Activated CD8-positive, alpha-beta memory T cell treated with anti-CD3 and anti-CD28 coated beads, Interleukin-2, amount 10 ng/mL, durations not matched to agents 7 days and 5 days (primary cell): Measurements from ENCODE around the gene PDZRN3. TPM values are rescaled to one million over a fixed set of nuclear protein-coding genes. Genes with fewer than 3 reads are reported as not detected.

ENCODE experiments used
- ATAC-seq: fragments of 150-1000 bp; cut with Tn5 transposase; one replicate; pipeline ENCODE4 v1.10.0; 2021; ENCODE audit warnings: moderate library complexity
- CTCF ChIA-PET: fragments of 350-600 bp; sonication (Branson Sonifier 250); formaldehyde crosslinking; loops from one replicate; lab custom pipeline; 2021; ENCODE audit warnings: antibody characterized with exemption; lab: Charles Lee
- DNase-seq: peaks from one replicate; pipeline ENCODE4 v3.0.0-alpha.2; 2020
- H3K27ac Mint-ChIP-seq: one replicate; pipeline ENCODE4 v1.8.0; 2021; ENCODE audit warnings: mild to moderate bottlenecking, mixed read lengths
- H3K27me3 Mint-ChIP-seq: one replicate; pipeline ENCODE4 v1.8.0; 2021; ENCODE audit warnings: mixed read lengths
- H3K36me3 Mint-ChIP-seq: one replicate; pipeline ENCODE4 v1.8.0; 2021; ENCODE audit warnings: mild to moderate bottlenecking, mixed read lengths
- H3K4me1 Mint-ChIP-seq: one replicate; pipeline ENCODE4 v1.8.0; 2021; ENCODE audit warnings: mixed read lengths
- H3K4me3 Mint-ChIP-seq: one replicate; pipeline ENCODE4 v1.8.0; 2021; ENCODE audit warnings: mild to moderate bottlenecking, moderate library complexity, mixed read lengths
- H3K9me3 Mint-ChIP-seq: one replicate; pipeline ENCODE4 v1.8.0; 2022; ENCODE audit warnings: low read depth, mixed read lengths
- total RNA-seq, 2 experiments: library from RNA; stranded (reverse); gene quantifications; one replicate each; pipeline ENCODE4 v1.2.3, GENCODE V29; 2021

PDZRN3 gene
- total RNA-seq, 2 experiments from 2014 or later = not detected

DNA sequence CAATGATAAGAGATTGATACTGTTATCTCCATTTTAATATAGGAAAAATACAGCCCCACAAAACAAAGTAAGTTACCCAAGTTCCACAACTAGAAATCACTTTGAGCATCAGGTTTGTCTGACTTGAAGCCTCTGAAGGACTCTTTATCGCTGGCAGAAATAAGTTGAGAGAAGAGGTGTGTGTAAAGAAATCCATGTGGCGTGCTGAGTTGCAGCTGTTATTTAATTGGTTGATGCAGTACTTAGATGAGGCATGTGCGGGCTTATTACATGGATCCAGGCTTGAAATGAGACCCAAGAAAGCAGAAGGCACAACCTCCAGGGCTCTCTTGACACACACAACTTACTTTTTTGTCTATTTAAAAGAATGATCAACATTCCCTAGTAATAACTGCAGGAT is 221.3 kb downstream of the PDZRN3 start:
- ATAC-seq (no peak), DNase-seq (no peak)
- H3K36me3 Mint-ChIP-seq = no peaks in the 10 kb centered on the region

DNA sequence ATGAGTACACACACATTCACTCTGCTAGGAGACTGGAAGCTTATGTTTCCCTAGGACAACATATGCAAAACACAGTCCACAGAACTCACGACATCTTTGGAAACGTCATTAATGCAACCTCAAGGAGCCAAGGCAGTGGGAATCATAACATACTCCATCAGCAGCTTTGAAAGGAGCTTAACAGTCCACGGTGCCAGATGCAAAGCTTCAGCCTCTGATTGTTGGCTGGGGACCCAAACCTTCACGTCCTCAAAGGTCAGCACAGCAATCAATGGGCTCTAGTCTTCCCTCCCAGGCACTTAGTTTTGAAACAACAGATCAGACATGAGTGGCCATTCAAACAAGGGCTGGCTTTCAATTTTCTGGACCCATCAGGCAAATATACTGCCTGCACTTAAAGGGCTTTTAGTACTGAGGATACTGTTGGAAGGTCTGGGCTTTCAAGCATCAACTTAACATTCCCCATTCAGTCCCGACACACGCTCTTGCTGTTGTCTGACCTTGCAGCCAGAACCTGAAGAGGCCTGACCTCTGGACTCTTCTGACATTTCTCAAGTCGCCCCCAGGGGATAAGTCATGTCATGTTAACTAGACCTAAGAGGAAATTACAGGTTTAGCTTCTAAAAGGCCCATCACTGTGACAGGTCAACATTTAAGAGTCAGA is 223.0 kb downstream of the PDZRN3 start:
- no peaks in the 10 kb centered on the region for H3K36me3 Mint-ChIP-seq
- H3K9me3 Mint-ChIP-seq = no peaks in the 10 kb centered on the region
- no peak overlapping the region for H3K4me3 Mint-ChIP-seq
- ATAC-seq (no peak), DNase-seq (no peak)
- no peak overlapping the region for H3K27ac Mint-ChIP-seq
- H3K4me1 Mint-ChIP-seq = no peaks in the 10 kb centered on the region
- CTCF ChIA-PET = no interaction called here
- H3K27me3 Mint-ChIP-seq = no peaks in the 10 kb centered on the region

More for the DNA sequence above, 221.3 kb downstream of the PDZRN3 start:
- H3K9me3 Mint-ChIP-seq = no peaks in the 10 kb centered on the region
- H3K27ac Mint-ChIP-seq = no peak overlapping the region
- H3K4me1 Mint-ChIP-seq = no peaks in the 10 kb centered on the region
- H3K4me3 Mint-ChIP-seq = no peak overlapping the region
- no peaks in the 10 kb centered on the region for H3K27me3 Mint-ChIP-seq
- CTCF ChIA-PET = no interaction called here

DNA sequence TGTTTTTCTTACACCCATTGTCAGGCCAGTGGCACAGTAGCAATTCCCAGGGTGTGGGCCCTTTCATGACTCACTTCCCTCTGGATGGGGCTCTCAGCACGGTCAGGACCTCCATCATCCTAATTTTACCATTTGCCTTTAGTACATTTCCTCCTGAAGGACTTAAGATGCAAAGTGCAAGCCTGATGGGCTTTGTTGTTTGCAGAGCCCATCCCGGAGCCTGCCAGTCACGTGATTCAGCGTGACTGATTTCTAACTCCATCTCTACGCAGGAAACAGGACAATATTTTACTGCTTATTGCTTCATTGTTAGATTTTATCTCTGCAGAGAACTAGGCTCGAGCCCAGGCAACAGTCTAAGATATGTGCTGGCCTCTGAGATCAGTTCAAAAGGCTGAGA is 223.7 kb downstream of the PDZRN3 start:
- no peak overlapping the region for H3K4me3 Mint-ChIP-seq
- H3K36me3 Mint-ChIP-seq = no peaks in the 10 kb centered on the region
- no peaks in the 10 kb centered on the region for H3K27me3 Mint-ChIP-seq
- no peaks in the 10 kb centered on the region for H3K4me1 Mint-ChIP-seq
- DNase-seq (no peak), ATAC-seq (no peak)
- no peak overlapping the region for H3K27ac Mint-ChIP-seq
- CTCF ChIA-PET = no interaction called here
- no peaks in the 10 kb centered on the region for H3K9me3 Mint-ChIP-seq

DNA sequence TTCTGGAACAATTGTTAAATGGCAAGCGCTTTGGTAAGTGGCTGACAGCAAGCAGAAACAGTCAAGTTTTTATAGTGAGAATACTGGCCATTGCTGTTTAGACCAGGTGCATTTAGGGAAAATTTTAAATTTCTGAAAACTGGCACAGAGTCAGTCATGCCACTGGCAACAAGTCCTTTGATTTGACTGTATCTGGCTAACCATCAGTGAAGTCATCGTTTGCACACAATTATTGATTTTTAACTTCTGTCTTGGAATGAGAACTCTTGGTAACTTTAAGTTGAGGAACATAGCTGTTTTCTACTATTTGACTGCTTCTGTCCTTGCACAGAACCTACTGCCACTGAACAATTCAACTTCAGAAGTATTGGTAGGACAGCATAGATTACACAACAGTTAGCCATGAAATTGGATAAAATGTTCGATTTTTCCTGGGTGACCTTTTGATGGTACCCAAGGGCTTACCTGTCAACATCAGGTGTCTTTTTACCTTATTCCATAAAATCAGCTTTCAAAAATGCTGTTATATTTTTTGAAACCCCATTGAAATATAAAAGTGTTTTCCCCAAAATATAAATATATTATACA is 225.0 kb downstream of the PDZRN3 start:
- no peak for DNase-seq
- Mint-ChIP-seq H3K4me3 (no peak overlapping the region), H3K27me3 (no peaks in the 10 kb centered on the region), H3K36me3 (no peaks in the 10 kb centered on the region), H3K4me1 (no peaks in the 10 kb centered on the region), H3K9me3 (no peaks in the 10 kb centered on the region), H3K27ac (no peak overlapping the region)
- CTCF ChIA-PET = no interaction called here
- no peak for ATAC-seq

DNA sequence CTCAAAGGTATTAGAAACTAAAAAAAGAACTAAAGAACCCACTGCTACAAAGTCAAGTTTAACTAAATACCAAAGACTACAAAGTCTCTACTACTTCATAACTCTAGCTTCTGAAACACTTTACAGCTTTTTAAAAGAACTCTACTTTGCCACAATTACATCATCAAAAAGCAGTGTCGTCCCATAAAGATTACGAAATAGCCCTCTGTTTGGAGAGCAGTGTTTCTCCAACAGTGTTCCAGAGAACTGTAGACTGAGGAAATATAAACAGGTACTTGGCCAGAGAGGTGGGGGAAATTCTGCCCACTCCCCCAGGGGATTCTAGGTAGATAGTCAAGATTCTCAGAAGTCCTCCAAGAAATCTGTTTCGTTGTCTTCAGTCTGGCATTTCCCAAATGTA is 225.6 kb downstream of the PDZRN3 start:
- Mint-ChIP-seq H3K9me3 (no peaks in the 10 kb centered on the region), H3K27me3 (no peaks in the 10 kb centered on the region), H3K4me3 (no peak overlapping the region), H3K27ac (no peak overlapping the region), H3K4me1 (no peaks in the 10 kb centered on the region), H3K36me3 (no peaks in the 10 kb centered on the region)
- no peak for ATAC-seq
- CTCF ChIA-PET = no interaction called here
- DNase-seq = no peak

DNA sequence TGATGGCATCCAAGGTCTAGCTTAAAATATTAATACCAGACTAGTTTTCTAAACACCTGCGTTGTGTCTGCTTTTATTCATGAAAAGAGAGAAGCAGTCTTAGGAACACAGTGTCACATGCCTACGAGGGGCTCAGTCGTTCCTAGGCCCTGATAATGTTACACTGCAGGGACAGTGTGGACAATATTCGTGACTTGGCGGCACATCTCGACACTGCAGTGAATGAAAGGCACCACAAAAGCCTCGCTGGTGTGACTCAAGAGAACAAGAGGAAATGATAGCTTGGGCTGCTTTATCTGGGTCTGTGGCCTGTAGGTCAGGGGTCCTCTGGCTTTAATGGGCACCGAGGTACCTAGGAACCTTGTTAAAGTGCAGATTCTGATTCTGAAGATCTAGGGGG is 226.7 kb downstream of the PDZRN3 start:
- Mint-ChIP-seq H3K4me3 (no peak overlapping the region), H3K36me3 (no peaks in the 10 kb centered on the region), H3K27ac (no peak overlapping the region), H3K4me1 (no peaks in the 10 kb centered on the region), H3K9me3 (no peaks in the 10 kb centered on the region), H3K27me3 (no peaks in the 10 kb centered on the region)
- DNase-seq (no peak), ATAC-seq (no peak)
- CTCF ChIA-PET = no interaction called here

DNA sequence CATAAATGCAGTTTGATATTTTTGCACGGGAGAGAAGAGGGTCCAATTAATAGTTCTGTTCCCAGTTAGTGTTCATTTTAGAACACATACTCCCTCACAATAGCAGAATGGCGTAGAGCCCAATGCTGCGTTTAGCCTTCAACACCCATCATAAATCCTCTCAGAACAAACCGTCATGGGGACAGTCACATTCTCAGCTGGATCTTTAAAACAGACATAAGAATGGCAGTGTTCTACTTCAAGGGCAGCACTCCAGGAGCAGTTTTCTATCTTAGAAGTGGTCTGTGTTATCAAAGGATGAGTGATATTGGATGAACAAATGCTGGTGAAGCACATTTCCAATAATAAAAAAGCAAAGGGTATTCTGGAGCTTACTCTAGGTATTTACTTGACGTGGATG is 230.5 kb downstream of the PDZRN3 start:
- Mint-ChIP-seq H3K4me1 (no peaks in the 10 kb centered on the region), H3K27me3 (no peaks in the 10 kb centered on the region), H3K4me3 (no peak overlapping the region), H3K36me3 (no peaks in the 10 kb centered on the region), H3K27ac (no peak overlapping the region), H3K9me3 (no peaks in the 10 kb centered on the region)
- ATAC-seq = no peak
- CTCF ChIA-PET = no interaction called here
- DNase-seq = no peak

DNA sequence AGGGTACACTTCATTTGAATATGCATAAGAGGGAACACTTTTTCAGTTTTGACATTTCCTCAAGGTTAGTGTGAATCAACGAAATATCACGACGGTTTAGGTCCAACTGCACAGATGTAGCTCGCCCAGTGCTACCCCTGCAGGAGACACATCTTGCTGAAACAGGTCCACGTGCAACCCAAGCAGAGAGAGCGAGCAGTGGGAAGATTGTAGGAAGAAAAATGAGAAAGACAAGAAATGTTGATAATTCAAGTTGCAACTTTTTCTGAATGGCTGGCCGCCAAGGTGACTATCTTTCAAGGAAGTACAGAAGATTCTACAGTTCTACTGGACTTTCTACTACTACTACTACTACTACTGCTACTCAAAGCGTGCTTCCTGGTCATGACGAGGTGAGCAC is 231.7 kb downstream of the PDZRN3 start:
- CTCF ChIA-PET = interaction anchor here (0.9 kb wide), 1 partner anchor 9 kb away, joined by 3 read pairs; no protein-coding TSS in a partner anchor
- ATAC-seq = no peak
- no peak overlapping the region for H3K27ac Mint-ChIP-seq

DNA sequence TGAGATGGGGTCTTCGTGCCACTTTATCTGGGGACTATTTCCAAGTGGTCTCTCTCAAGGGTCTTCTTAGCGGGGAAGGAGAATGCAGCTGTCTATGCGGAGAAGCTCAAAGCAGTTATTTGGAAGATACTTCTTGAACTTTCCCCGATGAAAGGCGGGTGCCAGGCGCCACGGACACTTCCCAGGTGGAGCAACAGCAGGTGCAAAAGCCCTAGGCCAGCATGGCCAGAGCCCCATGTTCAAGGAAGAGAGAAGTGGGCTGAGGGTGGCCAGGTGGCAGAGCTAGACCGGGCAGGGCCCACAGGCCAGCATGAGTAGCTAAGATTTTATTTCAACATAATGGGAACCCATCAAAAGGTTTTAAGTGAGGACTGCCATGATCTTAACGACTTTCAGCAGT is 232.8 kb downstream of the PDZRN3 start:
- no peaks in the 10 kb centered on the region for H3K36me3 Mint-ChIP-seq
- no peaks in the 10 kb centered on the region for H3K9me3 Mint-ChIP-seq
- DNase-seq (no peak), ATAC-seq (no peak)
- H3K27me3 Mint-ChIP-seq = no peaks in the 10 kb centered on the region
- no peaks in the 10 kb centered on the region for H3K4me1 Mint-ChIP-seq
- H3K4me3 Mint-ChIP-seq = no peak overlapping the region
- CTCF ChIA-PET = interaction anchor here (0.9 kb wide), 1 partner anchor 8 kb away, joined by 3 read pairs; no protein-coding TSS in a partner anchor
- H3K27ac Mint-ChIP-seq = no peak overlapping the region

More for the DNA sequence above, 231.7 kb downstream of the PDZRN3 start:
- no peaks in the 10 kb centered on the region for H3K4me1 Mint-ChIP-seq
- H3K9me3 Mint-ChIP-seq = no peaks in the 10 kb centered on the region
- H3K4me3 Mint-ChIP-seq = no peak overlapping the region
- no peaks in the 10 kb centered on the region for H3K27me3 Mint-ChIP-seq
- no peak for DNase-seq
- H3K36me3 Mint-ChIP-seq = no peaks in the 10 kb centered on the region

DNA sequence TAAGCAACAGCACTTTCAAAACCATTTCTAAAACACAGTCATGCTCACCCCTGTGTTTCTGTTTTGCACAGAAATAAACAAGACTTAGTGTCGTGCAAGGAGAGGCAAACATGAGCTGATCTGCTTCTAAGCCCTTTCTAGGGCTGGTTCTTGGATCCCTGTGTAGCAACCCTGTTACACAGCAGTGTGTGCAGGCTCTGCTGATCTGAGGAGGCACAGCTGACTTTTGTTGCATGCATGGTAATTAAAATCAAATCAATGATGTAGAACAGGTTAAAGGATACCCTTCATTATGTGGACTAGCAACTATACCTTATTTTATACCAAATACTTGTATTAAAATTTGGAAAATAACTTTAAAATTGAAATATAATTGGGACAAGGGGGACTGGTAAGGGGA is 234.8 kb downstream of the PDZRN3 start:
- no peak for DNase-seq
- Mint-ChIP-seq H3K36me3 (no peaks in the 10 kb centered on the region), H3K27me3 (no peaks in the 10 kb centered on the region), H3K4me1 (no peaks in the 10 kb centered on the region), H3K27ac (no peak overlapping the region), H3K4me3 (no peak overlapping the region), H3K9me3 (peaks cover 1% of the 10 kb centered on the region)
- no peak for ATAC-seq
- CTCF ChIA-PET = no interaction called here

DNA sequence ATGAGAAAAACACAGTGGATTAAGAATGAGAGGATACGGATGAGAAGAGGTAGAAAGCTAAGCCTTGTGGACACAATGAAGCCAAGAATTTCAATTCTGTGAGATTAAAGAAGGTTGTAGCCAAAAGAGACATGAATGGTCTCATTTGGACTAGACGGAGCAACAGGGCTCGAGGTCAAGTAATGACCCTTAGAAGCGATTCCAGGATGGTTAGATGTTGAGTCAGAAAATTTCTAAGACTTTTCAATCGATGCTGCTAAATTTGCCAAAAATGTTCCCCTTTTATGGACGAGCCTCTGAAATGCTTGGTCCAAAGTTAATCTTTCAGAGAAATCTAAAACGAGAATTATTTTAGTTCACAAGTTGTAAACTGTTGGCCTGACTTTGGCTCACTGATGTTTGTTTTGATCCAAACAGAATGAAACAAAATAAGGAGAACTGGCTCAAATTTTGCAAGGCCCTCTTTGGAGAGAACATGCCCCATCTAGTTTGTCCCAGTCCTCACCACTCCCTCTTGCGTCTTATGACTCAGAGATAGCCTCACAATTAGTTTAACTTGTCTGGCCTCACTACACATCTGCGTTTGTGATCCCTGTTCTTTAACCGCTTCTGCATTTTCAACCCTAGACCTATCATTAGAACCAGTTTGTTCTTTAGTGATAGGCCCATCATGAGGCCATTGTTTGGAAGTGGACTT is 235.5 kb downstream of the PDZRN3 start:
- no peak overlapping the region for H3K4me3 Mint-ChIP-seq

DNA sequence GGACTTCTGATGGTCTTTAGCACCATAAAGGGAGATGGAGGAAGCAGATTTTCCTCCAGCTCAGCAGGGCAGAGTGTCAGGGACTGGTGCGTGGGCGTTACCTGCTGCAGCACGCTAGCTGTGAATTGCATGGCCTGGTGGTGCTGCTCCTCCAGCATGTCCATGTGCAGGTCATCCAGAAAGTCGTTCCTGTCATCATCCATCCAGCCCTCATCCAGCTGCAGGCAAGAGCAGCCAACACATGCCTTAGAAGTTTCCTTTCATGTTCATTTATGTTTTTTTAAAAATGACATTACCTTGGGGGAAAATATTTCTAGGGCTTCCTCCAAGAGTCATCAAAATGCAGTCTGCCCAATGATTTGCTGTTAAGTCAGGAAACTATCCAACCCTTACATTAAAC is 239.2 kb downstream of the PDZRN3 start:
- Mint-ChIP-seq H3K27me3 (no peaks in the 10 kb centered on the region), H3K4me1 (no peaks in the 10 kb centered on the region), H3K4me3 (no peak overlapping the region), H3K9me3 (peaks cover 5% of the 10 kb centered on the region), H3K27ac (no peak overlapping the region), H3K36me3 (no peaks in the 10 kb centered on the region)
- CTCF ChIA-PET = no interaction called here
- no peak for DNase-seq
- no peak for ATAC-seq

More for the DNA sequence above, 235.5 kb downstream of the PDZRN3 start:
- no peak for DNase-seq
- no peaks in the 10 kb centered on the region for H3K4me1 Mint-ChIP-seq
- H3K36me3 Mint-ChIP-seq = no peaks in the 10 kb centered on the region
- CTCF ChIA-PET = no interaction called here
- H3K27ac Mint-ChIP-seq = no peak overlapping the region
- peaks cover 1% of the 10 kb centered on the region for H3K9me3 Mint-ChIP-seq
- ATAC-seq = no peak
- H3K27me3 Mint-ChIP-seq = no peaks in the 10 kb centered on the region

DNA sequence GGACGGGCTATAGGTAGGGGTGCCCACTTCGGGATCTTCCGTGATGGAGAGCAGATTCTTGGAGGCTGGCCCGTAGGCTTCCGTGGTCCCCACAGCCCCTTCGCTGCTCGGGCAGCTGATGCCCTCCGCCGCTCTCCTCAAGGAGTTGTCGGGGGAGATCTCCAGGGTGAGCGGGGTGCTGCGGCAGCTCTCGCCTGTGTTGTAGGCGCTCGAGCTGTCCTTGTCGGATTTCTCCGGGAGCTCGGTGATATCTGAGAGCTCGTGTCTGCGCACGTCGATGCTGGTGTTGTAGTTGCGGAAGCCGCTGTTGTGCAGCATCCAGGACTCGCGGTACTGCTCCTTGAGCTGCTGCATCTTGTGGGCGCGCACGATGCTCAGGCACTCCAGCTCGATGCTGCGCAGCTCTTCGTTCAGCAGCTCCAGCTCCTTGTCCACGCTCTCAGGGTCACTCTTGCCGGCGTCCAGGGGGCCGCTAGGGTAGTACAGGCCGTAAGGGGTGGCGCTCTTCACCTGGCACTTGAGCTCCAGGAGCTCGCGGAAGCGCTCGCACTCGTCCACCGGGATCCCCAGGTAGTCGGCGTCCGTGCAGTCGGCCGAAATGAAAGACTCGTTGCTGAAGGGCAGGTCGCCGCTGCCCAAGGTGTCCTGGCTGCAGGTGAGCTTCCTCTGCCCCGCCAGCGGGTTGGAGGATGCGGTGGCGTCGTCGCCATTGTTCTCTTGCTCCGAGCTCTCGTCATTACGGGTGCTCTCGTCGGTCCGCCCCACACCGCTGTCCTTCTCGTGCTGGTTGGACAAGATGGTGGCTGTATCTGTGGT is 240.4 kb downstream of the PDZRN3 start:
- H3K4me1 Mint-ChIP-seq = no peaks in the 10 kb centered on the region
- peaks cover 5% of the 10 kb centered on the region for H3K9me3 Mint-ChIP-seq
- H3K36me3 Mint-ChIP-seq = no peaks in the 10 kb centered on the region
- H3K27me3 Mint-ChIP-seq = no peaks in the 10 kb centered on the region
- DNase-seq (no peak), ATAC-seq (no peak)
- H3K27ac Mint-ChIP-seq = no peak overlapping the region
- no peak overlapping the region for H3K4me3 Mint-ChIP-seq
- CTCF ChIA-PET = interaction anchor here (0.7 kb wide), 1 partner anchor 8 kb away, joined by 3 read pairs; no protein-coding TSS in a partner anchor
